Panc1 (cell line): ENCODE results near the gene CFAP45.

ENCODE experiments used
- CTCF ChIP-seq: fragments of 450-650 bp; IDR thresholded peaks from 2 replicates; pipeline ENCODE4 v1.5.1; 2017; ENCODE audit warnings: mild to moderate bottlenecking
- POLR2AphosphoS5 ChIP-seq: IDR thresholded peaks from 2 replicates; pipeline ENCODE4 v1.6.1; 2012; ENCODE audit warnings: mild to moderate bottlenecking, low read depth, low read length, moderate library complexity
- REST ChIP-seq, 2 experiments: IDR thresholded peaks; 2 replicates each; pipeline ENCODE4 v1.6.1; 2011 to 2012; ENCODE audit warnings: low read depth in 2 of 2, control low read depth in 1 of 2, low read length in 1 of 2, mild to moderate bottlenecking in 1 of 2, moderate library complexity in 1 of 2; ENCODE audit not compliant: insufficient read depth in 1 of 2
- SIN3A ChIP-seq: IDR thresholded peaks from 2 replicates; pipeline ENCODE4 v1.6.1; 2012; ENCODE audit warnings: low read depth, mild to moderate bottlenecking, low read length, moderate library complexity, borderline replicate concordance; ENCODE audit not compliant: insufficient read depth
- TCF7L2 ChIP-seq: IDR thresholded peaks from 2 replicates; pipeline ENCODE4 v1.6.1; 2011; ENCODE audit warnings: mild to moderate bottlenecking, low read depth, low read length, inconsistent platforms

DNA sequence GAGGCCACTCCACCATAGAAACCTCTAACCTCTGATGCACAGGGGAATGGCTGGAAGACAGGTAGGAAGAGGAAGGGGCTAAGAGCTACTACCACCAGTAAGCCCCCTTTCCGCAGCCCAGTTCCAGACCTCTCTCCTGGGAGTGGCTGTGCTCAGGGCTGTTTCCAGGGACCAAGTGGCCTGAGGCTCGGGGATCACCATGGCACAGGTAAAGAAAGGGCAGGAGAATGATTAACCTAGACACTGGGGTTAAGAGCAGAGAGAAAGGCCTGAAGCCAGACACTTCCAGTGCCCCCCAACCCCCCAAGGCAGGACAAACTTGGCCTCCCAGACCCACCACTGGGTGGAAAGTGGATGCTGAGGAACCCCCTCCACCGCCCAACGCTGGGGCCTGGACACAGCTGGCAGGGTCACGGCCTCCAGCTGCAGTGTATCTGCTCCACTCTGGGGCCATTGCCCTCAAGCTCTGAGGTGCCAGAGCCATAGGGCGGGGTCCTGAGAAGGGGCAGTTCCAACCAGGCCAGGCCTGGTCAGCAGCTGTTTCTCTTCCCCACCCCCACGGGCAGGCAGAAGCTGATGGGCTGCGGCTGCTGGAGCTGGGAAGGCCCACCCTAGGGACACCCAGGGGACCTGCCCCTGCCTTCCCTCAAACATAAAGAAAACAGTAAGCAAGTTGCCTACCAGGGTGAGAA lies 22.7 kb upstream of the CFAP45 start:
- TF ChIP-seq CTCF = no peak
- no peak for TF ChIP-seq POLR2AphosphoS5
- no peak for TF ChIP-seq TCF7L2
- no peak for TF ChIP-seq SIN3A
- no peak for TF ChIP-seq REST (IDR thresholded peaks at IDR 0.05; ENCODE audit: insufficient read depth in 1 of 2, low read depth in 2 of 2, low read length in 1 of 2)
